ENCODE results near the gene SLC35E3. TPM values are rescaled to one million over a fixed set of nuclear protein-coding genes. Genes with fewer than 3 reads are reported as not detected.
A peak's percentile ranks its signal among the peaks of the same experiment; 100 is the strongest.

SLC35E3 gene
- total and polyA plus RNA-seq, 2 of the 13 experiments (the other 11 are each of a cell fraction or from before 2014, with no cell fraction given) = 13.0 to 22.1 TPM

DNA sequence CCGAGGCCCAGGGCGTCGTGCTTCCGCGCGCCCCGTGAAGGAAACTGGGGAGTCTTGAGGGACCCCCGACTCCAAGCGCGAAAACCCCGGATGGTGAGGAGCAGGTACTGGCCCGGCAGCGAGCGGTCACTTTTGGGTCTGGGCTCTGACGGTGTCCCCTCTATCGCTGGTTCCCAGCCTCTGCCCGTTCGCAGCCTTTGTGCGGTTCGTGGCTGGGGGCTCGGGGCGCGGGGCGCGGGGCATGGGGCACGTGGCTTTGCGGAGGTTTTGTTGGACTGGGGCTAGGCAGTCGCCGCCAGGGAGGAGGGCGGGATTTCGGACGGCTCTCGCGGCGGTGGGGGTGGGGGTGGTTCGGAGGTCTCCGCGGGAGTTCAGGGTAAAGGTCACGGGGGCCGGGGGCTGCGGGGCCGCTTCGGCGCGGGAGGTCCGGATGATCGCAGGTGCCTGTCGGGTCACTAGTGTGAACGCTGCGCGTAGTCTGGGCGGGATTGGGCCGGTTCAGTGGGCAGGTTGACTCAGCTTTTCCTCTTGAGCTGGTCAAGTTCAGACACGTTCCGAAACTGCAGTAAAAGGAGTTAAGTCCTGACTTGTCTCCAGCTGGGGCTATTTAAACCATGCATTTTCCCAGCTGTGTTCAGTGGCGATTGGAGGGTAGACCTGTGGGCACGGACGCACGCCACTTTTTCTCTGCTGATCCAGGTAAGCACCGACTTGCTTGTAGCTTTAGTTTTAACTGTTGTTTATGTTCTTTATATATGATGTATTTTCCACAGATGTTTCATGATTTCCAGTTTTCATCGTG is 62.6 kb downstream of the SLC35E3 start (continued):
- TF ChIP-seq CBFB (CRISPR knock-in tag; IDR thresholded peaks at IDR 0.05) (peak; percentile 65; the same call in 1 of the 2 replicates), ZNF75D (CRISPR knock-in tag; IDR thresholded peaks at IDR 0.05; ENCODE audit: borderline replicate concordance) (no peak), NR2C2 (CRISPR knock-in tag; IDR thresholded peaks at IDR 0.05; ENCODE audit: borderline replicate concordance) (peak; percentile 84), ZNF17 (CRISPR knock-in tag; IDR thresholded peaks at IDR 0.05) (no peak), CCDC6 (CRISPR knock-in tag; IDR thresholded peaks at IDR 0.05) (peak; percentile 27; the same call in 1 of the 2 replicates), SP2 (CRISPR knock-in tag; IDR thresholded peaks at IDR 0.05) (no peak; the same call in 1 of the 2 replicates), NKX3-1 (CRISPR knock-in tag; IDR thresholded peaks at IDR 0.05) (peak; percentile 70), ZNF430 (CRISPR knock-in tag; IDR thresholded peaks at IDR 0.05) (no peak), FOSL1 (CRISPR knock-in tag; IDR thresholded peaks at IDR 0.05; ENCODE audit: borderline replicate concordance) (no peak), SIN3A (IDR thresholded peaks at IDR 0.05; ENCODE audit: borderline replicate concordance, low read depth, low read length) (peak; percentile 92), RAD51 (IDR thresholded peaks at IDR 0.05; ENCODE audit: borderline replicate concordance) (no peak), MIXL1 (CRISPR knock-in tag; IDR thresholded peaks at IDR 0.05) (peak; percentile 61; the same call in 1 of the 2 replicates), ZNF556 (CRISPR knock-in tag; IDR thresholded peaks at IDR 0.05; ENCODE audit: borderline replicate concordance) (no peak), MAFK (conservative IDR thresholded peaks at IDR 0.05 in 1 of 2, IDR thresholded peaks at IDR 0.05 in 1 of 2; ENCODE audit: low read length in 2 of 2) (peak; percentile 43 to 77; a peak in 3 of 4 replicates), SALL1 (CRISPR knock-in tag; IDR thresholded peaks at IDR 0.05) (peak; percentile 70), KAT7 (CRISPR knock-in tag; IDR thresholded peaks at IDR 0.05; ENCODE audit: borderline replicate concordance) (peak; percentile 26; the same call in 1 of the 2 replicates), ZBTB42 (CRISPR knock-in tag; IDR thresholded peaks at IDR 0.05) (no peak)
- TF ChIP-seq, protein P1, sequence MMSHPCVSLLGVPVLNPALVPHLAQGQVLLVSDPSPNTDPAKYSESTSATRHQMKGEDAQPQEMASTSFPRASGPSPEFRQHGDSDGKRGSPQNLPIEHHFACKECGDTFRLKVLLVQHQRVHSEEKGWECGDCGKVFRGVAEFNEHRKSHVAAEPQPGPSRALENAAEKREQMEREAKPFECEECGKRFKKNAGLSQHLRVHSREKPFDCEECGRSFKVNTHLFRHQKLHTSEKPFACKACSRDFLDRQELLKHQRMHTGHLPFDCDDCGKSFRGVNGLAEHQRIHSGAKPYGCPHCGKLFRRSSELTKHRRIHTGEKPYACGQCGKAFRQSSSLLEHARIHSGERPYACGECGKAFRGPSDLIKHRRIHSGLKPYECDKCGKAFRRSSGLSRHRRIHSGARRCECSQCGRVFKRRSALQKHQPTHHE (CRISPR knock-in tag; IDR thresholded peaks at IDR 0.05; ENCODE audit: borderline replicate concordance) = 0 out of 2 replicates have a peak, but pooled peaks have one; percentile 83
- TF ChIP-seq, protein P2, sequence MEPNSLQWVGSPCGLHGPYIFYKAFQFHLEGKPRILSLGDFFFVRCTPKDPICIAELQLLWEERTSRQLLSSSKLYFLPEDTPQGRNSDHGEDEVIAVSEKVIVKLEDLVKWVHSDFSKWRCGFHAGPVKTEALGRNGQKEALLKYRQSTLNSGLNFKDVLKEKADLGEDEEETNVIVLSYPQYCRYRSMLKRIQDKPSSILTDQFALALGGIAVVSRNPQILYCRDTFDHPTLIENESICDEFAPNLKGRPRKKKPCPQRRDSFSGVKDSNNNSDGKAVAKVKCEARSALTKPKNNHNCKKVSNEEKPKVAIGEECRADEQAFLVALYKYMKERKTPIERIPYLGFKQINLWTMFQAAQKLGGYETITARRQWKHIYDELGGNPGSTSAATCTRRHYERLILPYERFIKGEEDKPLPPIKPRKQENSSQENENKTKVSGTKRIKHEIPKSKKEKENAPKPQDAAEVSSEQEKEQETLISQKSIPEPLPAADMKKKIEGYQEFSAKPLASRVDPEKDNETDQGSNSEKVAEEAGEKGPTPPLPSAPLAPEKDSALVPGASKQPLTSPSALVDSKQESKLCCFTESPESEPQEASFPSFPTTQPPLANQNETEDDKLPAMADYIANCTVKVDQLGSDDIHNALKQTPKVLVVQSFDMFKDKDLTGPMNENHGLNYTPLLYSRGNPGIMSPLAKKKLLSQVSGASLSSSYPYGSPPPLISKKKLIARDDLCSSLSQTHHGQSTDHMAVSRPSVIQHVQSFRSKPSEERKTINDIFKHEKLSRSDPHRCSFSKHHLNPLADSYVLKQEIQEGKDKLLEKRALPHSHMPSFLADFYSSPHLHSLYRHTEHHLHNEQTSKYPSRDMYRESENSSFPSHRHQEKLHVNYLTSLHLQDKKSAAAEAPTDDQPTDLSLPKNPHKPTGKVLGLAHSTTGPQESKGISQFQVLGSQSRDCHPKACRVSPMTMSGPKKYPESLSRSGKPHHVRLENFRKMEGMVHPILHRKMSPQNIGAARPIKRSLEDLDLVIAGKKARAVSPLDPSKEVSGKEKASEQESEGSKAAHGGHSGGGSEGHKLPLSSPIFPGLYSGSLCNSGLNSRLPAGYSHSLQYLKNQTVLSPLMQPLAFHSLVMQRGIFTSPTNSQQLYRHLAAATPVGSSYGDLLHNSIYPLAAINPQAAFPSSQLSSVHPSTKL (CRISPR knock-in tag; IDR thresholded peaks at IDR 0.05) = peak; percentile 57
- TF ChIP-seq, protein P3, sequence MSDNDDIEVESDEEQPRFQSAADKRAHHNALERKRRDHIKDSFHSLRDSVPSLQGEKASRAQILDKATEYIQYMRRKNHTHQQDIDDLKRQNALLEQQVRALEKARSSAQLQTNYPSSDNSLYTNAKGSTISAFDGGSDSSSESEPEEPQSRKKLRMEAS (IDR thresholded peaks at IDR 0.05) = peak; percentile 67; the same call in 1 of the 2 replicates
- TF ChIP-seq, protein P4, sequence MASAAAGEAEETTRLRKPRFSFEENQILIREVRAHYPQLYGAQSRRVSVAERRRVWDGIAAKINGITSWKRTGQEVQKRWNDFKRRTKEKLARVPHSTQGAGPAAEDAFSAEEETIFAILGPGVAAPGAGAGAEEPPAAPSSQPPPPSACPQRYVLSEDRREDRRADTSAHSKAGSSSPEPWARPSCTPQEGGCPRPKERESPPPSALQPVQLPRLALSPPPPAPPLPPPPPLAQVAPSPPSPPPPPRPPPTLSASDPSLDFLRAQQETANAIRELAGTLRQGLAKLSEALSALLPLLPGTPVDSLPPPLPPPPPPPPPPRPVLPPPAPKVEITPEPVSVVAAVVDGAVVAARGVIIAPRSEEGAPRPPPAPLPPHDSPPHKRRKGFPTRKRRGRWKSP (CRISPR knock-in tag; IDR thresholded peaks at IDR 0.05) = 0 out of 2 replicates have a peak, but pooled peaks have one; percentile 9
- TF ChIP-seq, protein P5, sequence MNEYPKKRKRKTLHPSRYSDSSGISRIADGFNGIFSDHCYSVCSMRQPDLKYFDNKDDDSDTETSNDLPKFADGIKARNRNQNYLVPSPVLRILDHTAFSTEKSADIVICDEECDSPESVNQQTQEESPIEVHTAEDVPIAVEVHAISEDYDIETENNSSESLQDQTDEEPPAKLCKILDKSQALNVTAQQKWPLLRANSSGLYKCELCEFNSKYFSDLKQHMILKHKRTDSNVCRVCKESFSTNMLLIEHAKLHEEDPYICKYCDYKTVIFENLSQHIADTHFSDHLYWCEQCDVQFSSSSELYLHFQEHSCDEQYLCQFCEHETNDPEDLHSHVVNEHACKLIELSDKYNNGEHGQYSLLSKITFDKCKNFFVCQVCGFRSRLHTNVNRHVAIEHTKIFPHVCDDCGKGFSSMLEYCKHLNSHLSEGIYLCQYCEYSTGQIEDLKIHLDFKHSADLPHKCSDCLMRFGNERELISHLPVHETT (CRISPR knock-in tag; conservative IDR thresholded peaks at IDR 0.05) = peak; percentile 82

Measured in HepG2 (cell line).